Hepatocyte (in vitro differentiated cells): ENCODE data around the gene RAD51AP2. TPM values are rescaled to one million over a fixed set of nuclear protein-coding genes. Genes with fewer than 3 reads are reported as not detected.

ENCODE experiments used
- DNase-seq: peaks from one replicate; pipeline ENCODE4 v3.0.0-alpha.2; 2016; ENCODE audit warnings: low spot score
- H2AFZ ChIP-seq: fragments of 200-600 bp; sonication (generic); 2 replicates; pipeline ENCODE4 v1.6.0; 2016; ENCODE audit warnings: antibody characterized with exemption, mild to moderate bottlenecking
- H3K27ac ChIP-seq: fragments of 200-600 bp; sonication (generic); 2 replicates; pipeline ENCODE4 v1.5.1; 2016; ENCODE audit warnings: mild to moderate bottlenecking
- H3K27me3 ChIP-seq: fragments of 200-600 bp; sonication (generic); 2 replicates; pipeline ENCODE4 v1.6.1; 2016
- H3K36me3 ChIP-seq: fragments of 200-600 bp; sonication (generic); replicated peaks from 2 replicates; pipeline ENCODE4 v1.5.1; 2016; ENCODE audit warnings: low read depth; ENCODE audit not compliant: insufficient read depth
- H3K4me1 ChIP-seq: fragments of 200-600 bp; sonication (generic); 2 replicates; pipeline ENCODE4 v1.5.1; 2016; ENCODE audit warnings: mild to moderate bottlenecking, moderate library complexity; ENCODE audit not compliant: insufficient read depth
- H3K4me2 ChIP-seq: fragments of 200-600 bp; sonication (generic); 2 replicates; pipeline ENCODE4 v1.6.0; 2016
- H3K4me3 ChIP-seq: fragments of 200-600 bp; sonication (generic); 2 replicates; pipeline ENCODE4 v1.5.1; 2016; ENCODE audit warnings: mild to moderate bottlenecking
- H3K79me2 ChIP-seq: fragments of 200-600 bp; sonication (generic); 2 replicates; pipeline ENCODE4 v1.6.0; 2017; ENCODE audit warnings: mild to moderate bottlenecking
- H3K9me2 ChIP-seq: fragments of 200-600 bp; sonication (generic); replicated peaks from 2 replicates; pipeline ENCODE4 v1.6.0; 2017; ENCODE audit warnings: mild to moderate bottlenecking; ENCODE audit not compliant: insufficient read depth
- H3K9me3 ChIP-seq: fragments of 200-600 bp; sonication (generic); 2 replicates; pipeline ENCODE4 v1.5.1; 2016; ENCODE audit warnings: low read depth, mild to moderate bottlenecking
- H4K20me1 ChIP-seq: fragments of 200-600 bp; sonication (generic); 2 replicates; pipeline ENCODE4 v1.6.0; 2016; ENCODE audit warnings: mild to moderate bottlenecking; ENCODE audit not compliant: insufficient read depth, poor library complexity, severe bottlenecking
- EZH2 ChIP-seq: fragments of 200-600 bp; sonication (generic); IDR thresholded peaks from 2 replicates; pipeline ENCODE4 v1.6.1; 2016; ENCODE audit warnings: antibody characterized with exemption, mild to moderate bottlenecking, borderline replicate concordance
- EZH2phosphoT487 ChIP-seq: fragments of 200-600 bp; sonication (generic); IDR thresholded peaks from one replicate; pipeline ENCODE4 v1.6.1; 2018; ENCODE audit warnings: antibody characterized with exemption, mild to moderate bottlenecking, low read depth, moderate library complexity; ENCODE audit not compliant: unreplicated experiment, severe bottlenecking
- WGBS: methylation state at CpG from one replicate; pipeline ENCODE4 v1.1.6; 2016; ENCODE audit warnings: low lambda C conversion rate; ENCODE audit errors: missing lambda C conversion rate; 5-methylcytosine and 5-hydroxymethylcytosine counted together
- polyA plus RNA-seq: library from polyadenylated mRNA; unstranded; fragments of >200 nt; fragmentation: Nextera tagmentation; extraction: Ambion mirVana; gene quantifications from 2 replicates; pipeline ENCODE4 v1.2.1, GENCODE V29; 2016
- total RNA-seq: library from RNA; depleted of rRNA; stranded (reverse); fragments of >200 nt; gene quantifications from 2 replicates; pipeline ENCODE4 v1.2.3, GENCODE V29; 2014
- TF ChIP-seq, protein P1 (sequence below): fragments of 200-600 bp; sonication (generic); IDR thresholded peaks from 2 replicates; pipeline ENCODE4 v1.5.1; 2016; ENCODE audit warnings: antibody characterized with exemption, mild to moderate bottlenecking; ENCODE audit not compliant: poor library complexity

The RAD51AP2 gene
- total and polyA plus RNA-seq, 2 experiments from 2014 or later = 0.21 to 0.40 TPM

DNA sequence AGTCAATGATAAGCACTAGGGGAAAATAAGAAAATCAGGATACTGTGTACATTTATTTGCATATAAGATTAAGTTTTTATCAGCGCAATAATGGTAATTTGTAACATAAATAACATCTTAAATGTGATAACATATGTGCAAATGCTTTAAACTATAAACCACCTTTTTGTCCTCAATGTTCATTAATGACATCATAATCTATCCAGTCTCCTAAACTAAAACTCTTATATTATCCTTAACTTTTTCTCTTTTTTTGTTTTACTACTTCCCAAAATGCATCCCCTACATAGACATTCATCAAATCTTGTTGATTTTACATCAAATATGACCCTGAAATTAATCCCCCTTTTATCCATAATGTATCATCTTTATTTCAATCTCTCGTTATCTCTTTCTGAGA is 3.4 kb upstream of the RAD51AP2 start:
- DNase-seq = no peak
- WGBS = 96% methylated on average over 2 of the region's 2 CpGs
- Histone ChIP-seq H3K27ac (no peak overlapping the region), H2AFZ (no peak overlapping the region), H3K36me3 (no peaks in the 10 kb centered on the region), H3K9me2 (no peaks in the 10 kb centered on the region), H3K4me2 (no peak overlapping the region), H3K4me1 (peaks cover 4% of the 10 kb centered on the region), H3K79me2 (no peaks in the 10 kb centered on the region), H4K20me1 (no peaks in the 10 kb centered on the region), H3K9me3 (no peaks in the 10 kb centered on the region), H3K27me3 (no peaks in the 10 kb centered on the region), H3K4me3 (no peak overlapping the region)
- TF ChIP-seq EZH2 (no peak), EZH2phosphoT487 (no peak)
- TF ChIP-seq, protein P1, sequence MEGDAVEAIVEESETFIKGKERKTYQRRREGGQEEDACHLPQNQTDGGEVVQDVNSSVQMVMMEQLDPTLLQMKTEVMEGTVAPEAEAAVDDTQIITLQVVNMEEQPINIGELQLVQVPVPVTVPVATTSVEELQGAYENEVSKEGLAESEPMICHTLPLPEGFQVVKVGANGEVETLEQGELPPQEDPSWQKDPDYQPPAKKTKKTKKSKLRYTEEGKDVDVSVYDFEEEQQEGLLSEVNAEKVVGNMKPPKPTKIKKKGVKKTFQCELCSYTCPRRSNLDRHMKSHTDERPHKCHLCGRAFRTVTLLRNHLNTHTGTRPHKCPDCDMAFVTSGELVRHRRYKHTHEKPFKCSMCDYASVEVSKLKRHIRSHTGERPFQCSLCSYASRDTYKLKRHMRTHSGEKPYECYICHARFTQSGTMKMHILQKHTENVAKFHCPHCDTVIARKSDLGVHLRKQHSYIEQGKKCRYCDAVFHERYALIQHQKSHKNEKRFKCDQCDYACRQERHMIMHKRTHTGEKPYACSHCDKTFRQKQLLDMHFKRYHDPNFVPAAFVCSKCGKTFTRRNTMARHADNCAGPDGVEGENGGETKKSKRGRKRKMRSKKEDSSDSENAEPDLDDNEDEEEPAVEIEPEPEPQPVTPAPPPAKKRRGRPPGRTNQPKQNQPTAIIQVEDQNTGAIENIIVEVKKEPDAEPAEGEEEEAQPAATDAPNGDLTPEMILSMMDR = no peak

DNA sequence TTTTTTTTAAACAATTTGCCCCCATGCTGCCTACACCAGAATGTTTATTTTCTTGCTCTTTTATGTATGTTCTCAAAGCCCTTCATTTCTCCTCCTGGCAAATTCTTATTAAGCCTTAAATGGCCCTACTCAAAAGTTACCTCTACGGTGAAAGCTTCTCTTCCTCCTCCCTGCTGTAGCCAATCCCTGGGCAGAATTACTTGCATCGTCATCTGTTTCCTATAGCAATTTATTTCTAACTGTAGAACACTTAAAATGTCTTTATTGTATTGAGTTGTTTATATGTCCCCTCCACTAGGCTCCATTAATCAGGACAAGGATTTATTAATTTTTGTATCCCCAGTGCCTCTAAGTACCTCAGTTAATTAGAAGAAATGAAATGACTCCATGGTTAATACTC is 2.5 kb upstream of the RAD51AP2 start:
- H3K9me3 ChIP-seq = no peaks in the 10 kb centered on the region
- peaks cover 4% of the 10 kb centered on the region for H3K4me1 ChIP-seq
- no peak overlapping the region for H2AFZ ChIP-seq
- H3K79me2 ChIP-seq = no peaks in the 10 kb centered on the region
- no peak overlapping the region for H3K4me3 ChIP-seq
- no peak overlapping the region for H3K4me2 ChIP-seq
- no peaks in the 10 kb centered on the region for H3K36me3 ChIP-seq
- no peak for TF ChIP-seq EZH2
- TF ChIP-seq EZH2phosphoT487 = no peak
- TF ChIP-seq, protein P1 = no peak
- no peak for DNase-seq
- H3K27me3 ChIP-seq = no peaks in the 10 kb centered on the region
- no peaks in the 10 kb centered on the region for H3K9me2 ChIP-seq
- no peak overlapping the region for H3K27ac ChIP-seq
- 73% methylated on average over 2 of the region's 2 CpGs for WGBS
- no peaks in the 10 kb centered on the region for H4K20me1 ChIP-seq

DNA sequence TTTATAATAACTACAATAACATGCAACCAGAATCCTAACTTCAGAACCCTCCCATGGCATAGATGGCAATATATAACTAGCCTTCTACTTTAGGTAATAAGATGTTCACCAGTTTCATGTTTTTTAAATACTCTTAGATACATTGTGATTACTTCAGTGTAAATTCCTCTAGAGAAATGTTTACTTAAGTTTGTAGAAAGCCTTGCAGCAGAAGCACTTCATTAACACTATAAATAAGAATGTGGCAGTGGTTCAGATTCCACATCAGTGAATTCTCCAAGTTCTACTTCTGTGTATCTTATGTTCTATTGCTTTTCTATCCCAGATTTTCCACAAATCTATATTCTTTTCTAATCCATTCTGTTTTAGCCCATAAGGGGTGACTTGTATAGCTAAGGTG is 1.2 kb upstream of the RAD51AP2 start:
- Histone ChIP-seq H3K27ac (no peak overlapping the region), H3K36me3 (no peaks in the 10 kb centered on the region), H4K20me1 (no peaks in the 10 kb centered on the region), H3K9me2 (no peaks in the 10 kb centered on the region), H3K4me3 (no peak overlapping the region), H3K9me3 (no peaks in the 10 kb centered on the region), H2AFZ (no peak overlapping the region), H3K27me3 (no peaks in the 10 kb centered on the region), H3K4me1 (peaks cover 4% of the 10 kb centered on the region), H3K4me2 (no peak overlapping the region), H3K79me2 (no peaks in the 10 kb centered on the region)
- no peak for DNase-seq
- TF ChIP-seq, protein P1 = no peak
- TF ChIP-seq EZH2phosphoT487 = no peak
- TF ChIP-seq EZH2 = no peak
